DMS79 (cell line): ENCODE results near the gene DMD.

ENCODE experiments used
- DNase-seq: peaks from one replicate; lab custom pipeline; 2025; lab: John Stamatoyannopoulos, UW

Gene DMD

GRCh38 chrX:31112226-31112999 lies 2098.9 kb downstream of the DMD start:
- DNase-seq: no peak

- DNase-seq: no peak
Measured at GRCh38 chrX:31110657-31111056, 2100.7 kb downstream of the DMD start.

GRCh38 chrX:31099536-31100090 lies 2111.7 kb downstream of the DMD start:
- no peak for DNase-seq

GRCh38 chrX:31098079-31098478 lies 2113.3 kb downstream of the DMD start:
- no peak for DNase-seq

GRCh38 chrX:31093639-31093975 lies 2117.7 kb downstream of the DMD start:
- DNase-seq: no peak

DNA sequence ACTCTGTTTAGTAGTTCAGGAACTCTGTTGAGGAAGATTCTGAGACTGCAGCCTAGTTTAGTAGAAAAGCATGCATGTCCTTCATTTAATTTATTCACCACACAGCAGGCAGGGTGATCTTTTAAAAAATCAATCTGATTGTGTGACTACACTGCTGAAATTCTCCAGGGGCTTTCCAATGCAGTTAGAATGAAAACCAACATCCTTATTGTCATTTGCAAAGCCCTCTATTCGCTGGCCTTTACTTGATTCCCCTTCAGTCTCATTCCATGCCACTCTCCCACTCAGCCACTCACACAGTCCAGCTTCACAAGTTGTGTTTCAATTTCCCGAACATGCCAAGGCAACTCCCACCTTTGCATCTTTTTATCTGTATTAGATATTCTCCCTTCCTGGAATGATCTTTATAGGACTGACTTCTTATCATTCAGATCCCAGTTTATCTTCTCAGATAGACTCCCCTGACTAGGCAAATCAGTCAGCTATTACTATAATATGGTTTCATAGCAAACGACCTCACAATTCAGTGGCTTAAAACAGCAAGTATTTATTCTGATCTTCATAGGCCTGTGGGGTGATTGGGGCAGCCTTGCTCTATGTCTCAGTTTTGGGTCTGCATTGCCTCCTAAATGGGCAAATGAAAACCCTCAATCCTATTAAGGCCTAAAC lies 2118.2 kb downstream of the DMD start:
- DNase-seq: no peak

DNA sequence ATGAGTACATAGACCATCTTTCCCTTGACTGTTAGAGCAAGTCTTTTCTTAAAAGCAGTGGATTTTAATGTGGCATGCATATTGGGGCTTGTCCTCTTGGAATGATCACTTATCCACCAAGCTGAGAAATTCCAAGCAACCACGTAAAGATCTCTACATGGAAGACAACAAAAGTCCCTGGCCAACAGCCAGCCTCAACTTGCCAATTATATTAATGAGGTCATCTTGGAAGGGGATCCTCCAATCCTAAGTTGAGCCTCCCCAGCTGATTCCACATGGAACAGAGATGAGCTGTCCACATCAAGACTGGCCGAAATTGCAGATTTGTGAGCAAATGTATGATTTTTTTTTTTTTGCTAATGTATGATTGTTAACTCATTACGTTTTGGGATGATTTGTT lies 2118.9 kb downstream of the DMD start:
- DNase-seq: no peak

DNA sequence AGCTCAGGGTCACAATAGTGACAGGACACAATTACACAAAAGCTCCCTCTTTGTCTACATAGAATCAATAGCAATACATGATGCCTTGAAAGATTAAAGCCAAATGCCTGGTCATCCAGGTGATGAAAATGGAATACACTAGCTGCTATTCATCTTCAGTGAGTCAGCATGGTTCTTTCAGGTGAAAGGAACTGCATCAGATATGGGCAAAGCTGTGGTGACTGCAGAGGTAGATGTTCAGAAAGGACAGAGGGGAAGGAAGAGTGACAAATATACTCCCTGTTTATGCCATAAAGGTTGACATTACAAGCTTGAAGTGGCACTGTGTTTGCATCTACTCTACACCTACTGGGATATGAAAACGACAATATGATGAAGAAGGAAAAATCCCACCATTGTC lies 2119.5 kb downstream of the DMD start:
- no peak for DNase-seq

GRCh38 chrX:31074522-31074921 lies 2136.8 kb downstream of the DMD start:
- DNase-seq: no peak

DNA sequence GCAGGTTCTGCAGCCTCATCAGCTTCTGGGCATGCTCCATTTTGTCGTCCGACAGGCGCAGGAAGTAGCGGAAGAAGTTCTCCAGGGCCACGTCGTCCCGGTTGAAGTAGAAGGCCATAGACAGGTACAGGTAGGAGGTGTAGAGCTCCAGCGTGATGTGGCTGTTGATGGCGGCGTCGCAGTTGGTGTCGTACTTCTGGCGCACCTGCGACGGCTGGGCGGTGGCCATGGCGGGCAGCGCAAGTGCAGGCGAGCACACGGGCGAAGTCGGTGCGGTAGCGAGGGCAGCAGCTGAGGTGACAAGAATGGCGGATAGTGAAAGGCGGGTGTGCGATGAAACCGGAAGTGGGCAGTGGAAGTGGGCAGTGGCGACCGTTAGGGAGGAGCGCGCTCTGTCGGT lies 2139.6 kb downstream of the DMD start, which contains the start of gene FTHL17:
Gene FTHL17 (minus strand): TSS at position 317 of the 400 bp plus-strand sequence. CDS start 88 bp downstream, at position 229.
- no peak for DNase-seq

- no peak for DNase-seq
Measured at GRCh38 chrX:31071262-31071661, 2140.1 kb downstream of the DMD start.

- DNase-seq: no peak
Measured at GRCh38 chrX:31070057-31070468, 2141.3 kb downstream of the DMD start.
